ENCODE measurements around the gene SELENOI. TPM values are rescaled to one million over a fixed set of nuclear protein-coding genes. Genes with fewer than 3 reads are reported as not detected.
A peak's percentile ranks its signal among the peaks of the same experiment; 100 is the strongest.
"Not testable (repeated sequence)": the region's sequence is repeated elsewhere in the genome, so short reads cannot be mapped to it uniquely, and the experiment has no call there.

SELENOI gene
- total RNA-seq, 1 donor from 2014 or later, result 17.9 TPM

GRCh38 chr2:26359886-26360473, 14.0 kb downstream of the SELENOI start:
- no peak for DNase-seq

- DNase-seq, result peak; percentile 12
Observed at GRCh38 chr2:26363323-26363722, 17.4 kb downstream of the SELENOI start.

GRCh38 chr2:26363958-26364357, 18.0 kb downstream of the SELENOI start:
- DNase-seq, result no peak

GRCh38 chr2:26364669-26365068, 18.7 kb downstream of the SELENOI start:
- DNase-seq, result no peak

GRCh38 chr2:26366957-26367356, 21.0 kb downstream of the SELENOI start:
- no peak for DNase-seq

- not testable (repeated sequence) for DNase-seq
Observed at GRCh38 chr2:26369664-26370063, 23.7 kb downstream of the SELENOI start.

GRCh38 chr2:26370909-26371308, 25.0 kb downstream of the SELENOI start:
- DNase-seq, result not testable (repeated sequence)

GRCh38 chr2:26376799-26377198, 30.9 kb downstream of the SELENOI start:
- DNase-seq, result no peak

- DNase-seq, result no peak
Observed at GRCh38 chr2:26380281-26380680, 34.3 kb downstream of the SELENOI start.

GRCh38 chr2:26382564-26382963, 36.6 kb downstream of the SELENOI start:
- DNase-seq, result no peak

- DNase-seq, result no peak
Observed at GRCh38 chr2:26384183-26384582, 38.2 kb downstream of the SELENOI start.

GRCh38 chr2:26384597-26384996, 38.7 kb downstream of the SELENOI start:
- DNase-seq, result no peak

- no peak for DNase-seq
Observed at GRCh38 chr2:26387189-26387588, 41.2 kb downstream of the SELENOI start.

- DNase-seq, result no peak
Observed at GRCh38 chr2:26394694-26395093, 48.8 kb downstream of the SELENOI start.

- no peak for DNase-seq
Observed at GRCh38 chr2:26395394-26395793, 49.5 kb downstream of the SELENOI start.

- no peak for DNase-seq
Observed at GRCh38 chr2:26396734-26397298, 50.9 kb downstream of the SELENOI start.

- DNase-seq, result no peak
Observed at GRCh38 chr2:26399771-26400376, 53.9 kb downstream of the SELENOI start.

GRCh38 chr2:26400723-26401122, 54.8 kb downstream of the SELENOI start:
- no peak for DNase-seq

- DNase-seq, result peak; percentile 81
Observed at GRCh38 chr2:26401739-26402541, 56.0 kb downstream of the SELENOI start, which contains the start of gene DRC1. TSS of gene DRC1 (plus strand) at chr2:26401920. CDS start at chr2:26401990, 70 bp downstream.

- DNase-seq, result no peak
Observed at GRCh38 chr2:26407526-26407925, 61.6 kb downstream of the SELENOI start.

GRCh38 chr2:26409785-26410184, 63.8 kb downstream of the SELENOI start:
- DNase-seq, result no peak

GRCh38 chr2:26410764-26411243, 64.9 kb downstream of the SELENOI start:
- DNase-seq, result no peak

- DNase-seq, result no peak
Observed at GRCh38 chr2:26411419-26411818, 65.5 kb downstream of the SELENOI start.

Data from dermis blood vessel endothelial cell (primary cell).